T-helper 2 cell treated with Interferon-gamma antibody and Interleukin-4, amounts not matched to agents 5 μg/mL and 100 μg/mL, for 36 hours (primary cell): ENCODE results near the gene MOGAT3.
A peak's percentile ranks its signal among the peaks of the same experiment; 100 is the strongest.
"Not testable (repeated sequence)": the region's sequence is repeated elsewhere in the genome, so short reads cannot be mapped to it uniquely, and the experiment has no call there.

Experiments
- DNase-seq: peaks from one replicate; pipeline ENCODE4 v3.0.0; 2021; ENCODE audit warnings: low spot score
- H3K27ac Mint-ChIP-seq: one replicate; pipeline ENCODE4 v1.8.0; 2021; ENCODE audit warnings: mild to moderate bottlenecking, mixed read lengths
- H3K27me3 Mint-ChIP-seq: one replicate; pipeline ENCODE4 v1.8.0; 2021; ENCODE audit warnings: low read depth, mixed read lengths
- H3K36me3 Mint-ChIP-seq: one replicate; pipeline ENCODE4 v1.8.0; 2021; ENCODE audit warnings: low read depth, mixed read lengths
- H3K4me1 Mint-ChIP-seq: one replicate; pipeline ENCODE4 v1.8.0; 2021; ENCODE audit warnings: low read depth, mixed read lengths
- H3K4me3 Mint-ChIP-seq: one replicate; pipeline ENCODE4 v1.8.0; 2022; ENCODE audit warnings: mild to moderate bottlenecking, moderate library complexity, mixed read lengths
- H3K9me3 Mint-ChIP-seq: one replicate; pipeline ENCODE4 v1.8.0; 2021; ENCODE audit warnings: mixed read lengths

Gene MOGAT3

GRCh38 chr7:101203740-101204738, 3.2 kb upstream of the MOGAT3 start:
- H3K9me3 Mint-ChIP-seq, DNase-seq, H3K4me1 Mint-ChIP-seq: not testable (repeated sequence)
- Mint-ChIP-seq H3K27me3 (peaks cover 33% of the 10 kb centered on the region), H3K27ac (peak overlapping the region; percentile 63), H3K36me3 (peaks cover 11% of the 10 kb centered on the region), H3K4me3 (peak overlapping the region; percentile 58)

- Mint-ChIP-seq H3K36me3 (peaks cover 4% of the 10 kb centered on the region), H3K9me3 (no peaks in the 10 kb centered on the region), H3K4me3 (no peak overlapping the region), H3K27me3 (peaks cover 35% of the 10 kb centered on the region), H3K4me1 (peaks cover 6% of the 10 kb centered on the region), H3K27ac (no peak overlapping the region)
- no peak for DNase-seq
Measured at GRCh38 chr7:101202603-101202918, 1.7 kb upstream of the MOGAT3 start.

GRCh38 chr7:101201695-101202602, 1.1 kb upstream of the MOGAT3 start:
- peaks cover 4% of the 10 kb centered on the region for H3K36me3 Mint-ChIP-seq
- no peak overlapping the region for H3K27ac Mint-ChIP-seq
- no peak overlapping the region for H3K4me3 Mint-ChIP-seq
- H3K4me1 Mint-ChIP-seq, result peaks cover 6% of the 10 kb centered on the region
- no peaks in the 10 kb centered on the region for H3K9me3 Mint-ChIP-seq
- peaks cover 35% of the 10 kb centered on the region for H3K27me3 Mint-ChIP-seq
- DNase-seq, result no peak

GRCh38 chr7:101200504-101200861, 353 bp downstream of the MOGAT3 start:
- H3K4me3 Mint-ChIP-seq, result no peak overlapping the region
- H3K36me3 Mint-ChIP-seq, result no peaks in the 10 kb centered on the region
- H3K27ac Mint-ChIP-seq, result no peak overlapping the region
- H3K9me3 Mint-ChIP-seq, result no peaks in the 10 kb centered on the region
- DNase-seq, result no peak
- H3K4me1 Mint-ChIP-seq, result peaks cover 6% of the 10 kb centered on the region
- H3K27me3 Mint-ChIP-seq, result peaks cover 35% of the 10 kb centered on the region

GRCh38 chr7:101199522-101199921, 1.3 kb downstream of the MOGAT3 start:
- not testable (repeated sequence) for H3K9me3 Mint-ChIP-seq, H3K4me1 Mint-ChIP-seq, DNase-seq, H3K27ac Mint-ChIP-seq, H3K36me3 Mint-ChIP-seq, H3K4me3 Mint-ChIP-seq
- H3K27me3 Mint-ChIP-seq, result peaks cover 38% of the 10 kb centered on the region

GRCh38 chr7:101198476-101198875, 2.4 kb downstream of the MOGAT3 start:
- H3K36me3 Mint-ChIP-seq, result no peaks in the 10 kb centered on the region
- H3K4me1 Mint-ChIP-seq, result peaks cover 3% of the 10 kb centered on the region
- H3K27me3 Mint-ChIP-seq, result peaks cover 33% of the 10 kb centered on the region
- H3K4me3 Mint-ChIP-seq, result no peak overlapping the region
- no peaks in the 10 kb centered on the region for H3K9me3 Mint-ChIP-seq
- no peak overlapping the region for H3K27ac Mint-ChIP-seq
- no peak for DNase-seq

- peaks cover 32% of the 10 kb centered on the region for H3K27me3 Mint-ChIP-seq
Measured at GRCh38 chr7:101197991-101198390, 2.8 kb downstream of the MOGAT3 start.

GRCh38 chr7:101195884-101196283, 5.0 kb downstream of the MOGAT3 start:
- H3K4me1 Mint-ChIP-seq, result peaks cover 2% of the 10 kb centered on the region
- DNase-seq, result no peak
- H3K27me3 Mint-ChIP-seq, result peaks cover 15% of the 10 kb centered on the region
- H3K36me3 Mint-ChIP-seq, result no peaks in the 10 kb centered on the region
- no peak overlapping the region for H3K27ac Mint-ChIP-seq
- H3K4me3 Mint-ChIP-seq, result no peak overlapping the region
- no peaks in the 10 kb centered on the region for H3K9me3 Mint-ChIP-seq

More at GRCh38 chr7:101197991-101198390, 2.8 kb downstream of the MOGAT3 start:
- Mint-ChIP-seq H3K27ac (no peak overlapping the region), H3K4me3 (no peak overlapping the region), H3K4me1 (peaks cover 3% of the 10 kb centered on the region), H3K36me3 (no peaks in the 10 kb centered on the region), H3K9me3 (no peaks in the 10 kb centered on the region)
- DNase-seq, result no peak

GRCh38 chr7:101189109-101189508, 11.7 kb downstream of the MOGAT3 start:
- no peaks in the 10 kb centered on the region for H3K9me3 Mint-ChIP-seq
- H3K27me3 Mint-ChIP-seq, result peaks cover 11% of the 10 kb centered on the region
- no peak overlapping the region for H3K4me3 Mint-ChIP-seq
- DNase-seq, result no peak
- H3K36me3 Mint-ChIP-seq, result no peaks in the 10 kb centered on the region
- no peak overlapping the region for H3K27ac Mint-ChIP-seq
- no peaks in the 10 kb centered on the region for H3K4me1 Mint-ChIP-seq

GRCh38 chr7:101186844-101187428, 13.9 kb downstream of the MOGAT3 start:
- Mint-ChIP-seq H3K4me3 (no peak overlapping the region), H3K36me3 (no peaks in the 10 kb centered on the region), H3K9me3 (no peaks in the 10 kb centered on the region), H3K4me1 (peaks cover 2% of the 10 kb centered on the region), H3K27me3 (peaks cover 20% of the 10 kb centered on the region), H3K27ac (no peak overlapping the region)
- DNase-seq, result no peak

GRCh38 chr7:101186194-101186593, 14.6 kb downstream of the MOGAT3 start:
- no peaks in the 10 kb centered on the region for H3K9me3 Mint-ChIP-seq
- H3K27ac Mint-ChIP-seq, result no peak overlapping the region
- H3K4me1 Mint-ChIP-seq, result peaks cover 2% of the 10 kb centered on the region
- DNase-seq, result no peak
- peaks cover 22% of the 10 kb centered on the region for H3K27me3 Mint-ChIP-seq
- H3K36me3 Mint-ChIP-seq, result no peaks in the 10 kb centered on the region
- H3K4me3 Mint-ChIP-seq, result no peak overlapping the region

- H3K4me3 Mint-ChIP-seq, result no peak overlapping the region
- H3K4me1 Mint-ChIP-seq, result peaks cover 2% of the 10 kb centered on the region
- no peaks in the 10 kb centered on the region for H3K9me3 Mint-ChIP-seq
- H3K27ac Mint-ChIP-seq, result no peak overlapping the region
- DNase-seq, result no peak
- peaks cover 29% of the 10 kb centered on the region for H3K27me3 Mint-ChIP-seq
- H3K36me3 Mint-ChIP-seq, result no peaks in the 10 kb centered on the region
Measured at GRCh38 chr7:101185258-101185839, 15.5 kb downstream of the MOGAT3 start.

- peaks cover 3% of the 10 kb centered on the region for H3K4me1 Mint-ChIP-seq
- H3K36me3 Mint-ChIP-seq, result no peaks in the 10 kb centered on the region
- no peak for DNase-seq
- no peaks in the 10 kb centered on the region for H3K9me3 Mint-ChIP-seq
- H3K27me3 Mint-ChIP-seq, result peaks cover 67% of the 10 kb centered on the region
- H3K27ac Mint-ChIP-seq, result no peak within 1 kb of the TSS
- no peak within 1 kb of the TSS for H3K4me3 Mint-ChIP-seq
Measured at GRCh38 chr7:101180130-101180755, 20.6 kb downstream of the MOGAT3 start, which contains the start of gene NAT16. NAT16 (minus strand) TSS chr7:101180293; CDS start chr7:101174807, 5,486 bp downstream.
